WTC11 (cell line): ENCODE measurements around the gene FTSJ3. TPM values are rescaled to one million over a fixed set of nuclear protein-coding genes. Genes with fewer than 3 reads are reported as not detected.

Source experiments
- ATAC-seq: fragments of 200-7000 bp; cut with Tn5 transposase; 2 replicates; pipeline ENCODE4 v1.10.0; 2021; ENCODE audit warnings: mild to moderate bottlenecking, moderate library complexity
- CTCF ChIA-PET: fragments of 300-600 bp; sonication (Branson Sonifier 250); formaldehyde crosslinking; loops from one replicate; lab custom pipeline; 2021; ENCODE audit warnings: antibody characterized with exemption; lab: Charles Lee
- POLR2A ChIA-PET: fragments of 350-600 bp; sonication (Branson Sonifier 250); formaldehyde crosslinking; loops from one replicate; lab custom pipeline; 2021; ENCODE audit warnings: antibody characterized with exemption; lab: Charles Lee
- DNase-seq: peaks from one replicate; pipeline ENCODE4 v3.0.0; 2021; ENCODE audit warnings: low spot score
- H3K27ac Mint-ChIP-seq: 2 replicates; pipeline ENCODE4 v1.8.0; 2021; ENCODE audit warnings: mixed read lengths
- H3K27me3 Mint-ChIP-seq: 2 replicates; pipeline ENCODE4 v1.8.0; 2021; ENCODE audit warnings: low read depth, mild to moderate bottlenecking, moderate library complexity, mixed read lengths
- H3K36me3 Mint-ChIP-seq: 2 replicates; pipeline ENCODE4 v1.8.0; 2021; ENCODE audit warnings: mixed read lengths
- H3K4me1 Mint-ChIP-seq: 2 replicates; pipeline ENCODE4 v1.8.0; 2022; ENCODE audit warnings: mixed read lengths
- H3K4me3 Mint-ChIP-seq: 2 replicates; pipeline ENCODE4 v1.8.0; 2021; ENCODE audit warnings: mild to moderate bottlenecking, moderate library complexity, mixed read lengths
- H3K9me3 Mint-ChIP-seq: 2 replicates; pipeline ENCODE4 v1.8.0; 2021; ENCODE audit warnings: mixed read lengths
- NR2C2 ChIP-seq: sonication (generic); formaldehyde crosslinking; IDR thresholded peaks from 2 replicates; pipeline ENCODE4 v1.8.0; 2022; ENCODE audit warnings: mild to moderate bottlenecking, missing genetic modification reagents
- TEAD1 ChIP-seq: sonication (generic); formaldehyde crosslinking; IDR thresholded peaks from 2 replicates; pipeline ENCODE4 v1.8.0; 2022; ENCODE audit warnings: mild to moderate bottlenecking, missing genetic modification reagents
- ZNF232 ChIP-seq: sonication (generic); formaldehyde crosslinking; IDR thresholded peaks from 2 replicates; pipeline ENCODE4 v1.8.0; 2022; ENCODE audit warnings: mild to moderate bottlenecking, missing genetic modification reagents
- total RNA-seq: library from RNA; stranded (reverse); gene quantifications from 3 replicates; pipeline ENCODE4 v1.2.3, GENCODE V29; 2021
- TF ChIP-seq, protein P1 (sequence below): sonication (generic); formaldehyde crosslinking; IDR thresholded peaks from 2 replicates; pipeline ENCODE4 v1.8.0; 2022; ENCODE audit warnings: missing genetic modification reagents
- TF ChIP-seq, protein P2 (sequence below): fragments of 250-450 bp; sonication (Bioruptor Pico); IDR thresholded peaks from 2 replicates; pipeline ENCODE4 v1.8.0; 2021; ENCODE audit warnings: mild to moderate bottlenecking
- TF ChIP-seq, protein P3 (sequence below): sonication (generic); formaldehyde crosslinking; IDR thresholded peaks from 2 replicates; pipeline ENCODE4 v1.8.1; 2023; ENCODE audit warnings: mild to moderate bottlenecking, missing genetic modification reagents, moderate library complexity
- TF ChIP-seq, protein P4 (sequence below): fragments of 250-450 bp; sonication (Bioruptor Pico); IDR thresholded peaks from 2 replicates; pipeline ENCODE4 v1.9.0; 2021; ENCODE audit warnings: mild to moderate bottlenecking, borderline replicate concordance
- TF ChIP-seq, protein P5 (sequence below): sonication (generic); formaldehyde crosslinking; conservative IDR thresholded peaks from 2 replicates; pipeline ENCODE4 v1.8.1; 2022; ENCODE audit warnings: mild to moderate bottlenecking, missing genetic modification reagents

FTSJ3 gene
- total RNA-seq, 1 experiment from 2014 or later = 62.1 TPM

DNA sequence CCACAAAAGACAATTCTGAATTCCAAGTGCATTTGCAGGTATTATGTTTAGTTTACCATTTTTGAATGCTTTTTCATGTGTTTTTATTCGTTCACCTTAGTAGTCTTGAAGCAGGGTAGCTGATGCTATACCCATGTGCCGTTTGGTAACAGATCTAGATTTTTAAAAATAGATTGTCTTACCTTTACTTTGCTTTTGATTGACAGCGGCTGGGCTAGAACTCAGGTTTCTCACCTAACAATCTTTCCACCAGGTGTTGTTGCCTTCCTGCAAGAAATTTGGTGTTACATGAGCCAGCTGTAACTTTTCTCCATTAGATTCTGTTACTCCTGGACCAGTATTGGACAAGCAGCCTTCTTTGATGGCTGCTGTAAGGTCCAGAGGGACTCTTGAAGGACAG, 1.5 kb upstream of the FTSJ3 start:
- ChIA-PET CTCF (interaction anchor here (4.4 kb wide), 1 partner anchor 10 kb away, joined by 16 read pairs; no protein-coding TSS in a partner anchor), POLR2A (interaction anchor here (1.4 kb wide), 1 partner anchor 55 kb away, joined by 4 read pairs; the partner anchor contains the start of genes CCDC47 and DDX42)
- DNase-seq (no peak), ATAC-seq (no peak)
- peak overlapping the region; percentile 96 for H3K4me3 Mint-ChIP-seq
- H3K27me3 Mint-ChIP-seq = no peaks in the 10 kb centered on the region
- H3K27ac Mint-ChIP-seq = no peak overlapping the region
- H3K36me3 Mint-ChIP-seq = peaks cover 76% of the 10 kb centered on the region
- H3K4me1 Mint-ChIP-seq = peaks cover 18% of the 10 kb centered on the region
- H3K9me3 Mint-ChIP-seq = no peaks in the 10 kb centered on the region
- TF ChIP-seq, protein P1, sequence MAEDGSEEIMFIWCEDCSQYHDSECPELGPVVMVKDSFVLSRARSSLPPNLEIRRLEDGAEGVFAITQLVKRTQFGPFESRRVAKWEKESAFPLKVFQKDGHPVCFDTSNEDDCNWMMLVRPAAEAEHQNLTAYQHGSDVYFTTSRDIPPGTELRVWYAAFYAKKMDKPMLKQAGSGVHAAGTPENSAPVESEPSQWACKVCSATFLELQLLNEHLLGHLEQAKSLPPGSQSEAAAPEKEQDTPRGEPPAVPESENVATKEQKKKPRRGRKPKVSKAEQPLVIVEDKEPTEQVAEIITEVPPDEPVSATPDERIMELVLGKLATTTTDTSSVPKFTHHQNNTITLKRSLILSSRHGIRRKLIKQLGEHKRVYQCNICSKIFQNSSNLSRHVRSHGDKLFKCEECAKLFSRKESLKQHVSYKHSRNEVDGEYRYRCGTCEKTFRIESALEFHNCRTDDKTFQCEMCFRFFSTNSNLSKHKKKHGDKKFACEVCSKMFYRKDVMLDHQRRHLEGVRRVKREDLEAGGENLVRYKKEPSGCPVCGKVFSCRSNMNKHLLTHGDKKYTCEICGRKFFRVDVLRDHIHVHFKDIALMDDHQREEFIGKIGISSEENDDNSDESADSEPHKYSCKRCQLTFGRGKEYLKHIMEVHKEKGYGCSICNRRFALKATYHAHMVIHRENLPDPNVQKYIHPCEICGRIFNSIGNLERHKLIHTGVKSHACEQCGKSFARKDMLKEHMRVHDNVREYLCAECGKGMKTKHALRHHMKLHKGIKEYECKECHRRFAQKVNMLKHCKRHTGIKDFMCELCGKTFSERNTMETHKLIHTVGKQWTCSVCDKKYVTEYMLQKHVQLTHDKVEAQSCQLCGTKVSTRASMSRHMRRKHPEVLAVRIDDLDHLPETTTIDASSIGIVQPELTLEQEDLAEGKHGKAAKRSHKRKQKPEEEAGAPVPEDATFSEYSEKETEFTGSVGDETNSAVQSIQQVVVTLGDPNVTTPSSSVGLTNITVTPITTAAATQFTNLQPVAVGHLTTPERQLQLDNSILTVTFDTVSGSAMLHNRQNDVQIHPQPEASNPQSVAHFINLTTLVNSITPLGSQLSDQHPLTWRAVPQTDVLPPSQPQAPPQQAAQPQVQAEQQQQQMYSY (CRISPR knock-in tag) = no peak
- TF ChIP-seq, protein P2, sequence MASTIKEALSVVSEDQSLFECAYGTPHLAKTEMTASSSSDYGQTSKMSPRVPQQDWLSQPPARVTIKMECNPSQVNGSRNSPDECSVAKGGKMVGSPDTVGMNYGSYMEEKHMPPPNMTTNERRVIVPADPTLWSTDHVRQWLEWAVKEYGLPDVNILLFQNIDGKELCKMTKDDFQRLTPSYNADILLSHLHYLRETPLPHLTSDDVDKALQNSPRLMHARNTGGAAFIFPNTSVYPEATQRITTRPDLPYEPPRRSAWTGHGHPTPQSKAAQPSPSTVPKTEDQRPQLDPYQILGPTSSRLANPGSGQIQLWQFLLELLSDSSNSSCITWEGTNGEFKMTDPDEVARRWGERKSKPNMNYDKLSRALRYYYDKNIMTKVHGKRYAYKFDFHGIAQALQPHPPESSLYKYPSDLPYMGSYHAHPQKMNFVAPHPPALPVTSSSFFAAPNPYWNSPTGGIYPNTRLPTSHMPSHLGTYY (CRISPR knock-in tag) = no peak
- TF ChIP-seq, protein P3, sequence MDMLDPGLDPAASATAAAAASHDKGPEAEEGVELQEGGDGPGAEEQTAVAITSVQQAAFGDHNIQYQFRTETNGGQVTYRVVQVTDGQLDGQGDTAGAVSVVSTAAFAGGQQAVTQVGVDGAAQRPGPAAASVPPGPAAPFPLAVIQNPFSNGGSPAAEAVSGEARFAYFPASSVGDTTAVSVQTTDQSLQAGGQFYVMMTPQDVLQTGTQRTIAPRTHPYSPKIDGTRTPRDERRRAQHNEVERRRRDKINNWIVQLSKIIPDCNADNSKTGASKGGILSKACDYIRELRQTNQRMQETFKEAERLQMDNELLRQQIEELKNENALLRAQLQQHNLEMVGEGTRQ (CRISPR knock-in tag) = no peak

DNA sequence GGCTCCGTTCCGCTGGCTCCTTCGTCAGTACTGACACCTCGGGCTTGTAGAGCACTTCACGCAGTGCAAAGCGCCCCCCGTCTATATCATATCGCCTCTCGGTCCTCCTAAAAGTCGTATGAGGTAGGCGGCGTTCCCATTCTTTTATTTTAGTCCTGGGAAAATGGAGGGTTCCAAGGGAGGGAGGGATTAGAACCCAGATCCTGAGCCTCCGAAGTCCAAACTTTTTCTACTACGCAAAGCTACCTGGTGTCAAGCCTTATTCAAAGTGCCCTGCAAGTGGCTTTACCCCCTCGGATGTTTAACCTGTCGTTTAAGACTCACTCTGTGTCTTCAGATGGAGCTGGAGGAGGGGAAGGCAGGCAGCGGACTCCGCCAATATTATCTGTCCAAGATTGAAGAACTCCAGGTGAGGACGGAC, 348 bp upstream of the FTSJ3 start:
- ChIA-PET CTCF (interaction anchor here (0.6 to 4.4 kb wide), 3 partner anchors 12 to 29 kb away, joined by 3 to 16 read pairs (median 5); no protein-coding TSS in a partner anchor), POLR2A (interaction anchor here (0.6 to 1.4 kb wide), 3 partner anchors 11 to 1865 kb away, joined by 4 to 8 read pairs (median 4); partner anchors contain the start of genes CCDC47 and DDX42)
- peak overlapping the region; percentile 100 for H3K27ac Mint-ChIP-seq

DNA sequence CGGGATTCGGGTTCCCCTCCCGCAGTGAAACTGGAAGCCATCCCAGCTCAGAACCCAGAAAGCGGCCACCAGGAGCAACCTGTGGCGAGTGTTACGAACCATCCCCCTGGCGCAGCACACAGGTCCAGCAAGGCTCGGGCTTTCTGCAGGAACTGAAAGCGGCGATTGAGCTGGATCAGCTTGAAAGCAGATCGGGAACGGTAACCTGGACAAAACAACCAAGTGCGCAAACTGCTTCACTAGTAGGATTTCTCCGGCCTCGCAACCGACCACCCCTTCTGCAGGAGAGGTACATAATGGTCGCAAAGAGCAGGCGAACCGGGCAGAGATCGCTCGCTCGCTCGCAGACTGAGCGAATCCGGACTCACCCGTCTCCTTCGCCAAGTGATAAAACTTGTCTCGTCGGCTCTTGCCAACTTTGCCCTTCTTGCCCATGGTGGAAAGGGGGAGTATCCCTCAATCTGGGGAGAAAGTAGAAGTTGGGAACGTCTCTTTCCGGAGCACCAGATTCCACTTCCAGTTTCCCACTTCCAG, 928 bp downstream of the FTSJ3 start:
- peaks cover 18% of the 10 kb centered on the region for H3K4me1 Mint-ChIP-seq
- POLR2A ChIA-PET = interaction anchor here (1.0 to 1.6 kb wide), 3 partner anchors 17 to 53 kb away, joined by 4 to 9 read pairs (median 7); partner anchors contain the start of genes CCDC47 and DDX42
- H3K27me3 Mint-ChIP-seq = no peaks in the 10 kb centered on the region
- peak; percentile 2 for ATAC-seq
- H3K9me3 Mint-ChIP-seq = no peaks in the 10 kb centered on the region
- H3K4me3 Mint-ChIP-seq = peak overlapping the region; percentile 96
- H3K36me3 Mint-ChIP-seq = peaks cover 76% of the 10 kb centered on the region
- TF ChIP-seq, protein P3 (CRISPR knock-in tag) = no peak
- TF ChIP-seq TEAD1 = 0 out of 2 replicates have a peak, but pooled peaks have one; percentile 7
- TF ChIP-seq, protein P4, sequence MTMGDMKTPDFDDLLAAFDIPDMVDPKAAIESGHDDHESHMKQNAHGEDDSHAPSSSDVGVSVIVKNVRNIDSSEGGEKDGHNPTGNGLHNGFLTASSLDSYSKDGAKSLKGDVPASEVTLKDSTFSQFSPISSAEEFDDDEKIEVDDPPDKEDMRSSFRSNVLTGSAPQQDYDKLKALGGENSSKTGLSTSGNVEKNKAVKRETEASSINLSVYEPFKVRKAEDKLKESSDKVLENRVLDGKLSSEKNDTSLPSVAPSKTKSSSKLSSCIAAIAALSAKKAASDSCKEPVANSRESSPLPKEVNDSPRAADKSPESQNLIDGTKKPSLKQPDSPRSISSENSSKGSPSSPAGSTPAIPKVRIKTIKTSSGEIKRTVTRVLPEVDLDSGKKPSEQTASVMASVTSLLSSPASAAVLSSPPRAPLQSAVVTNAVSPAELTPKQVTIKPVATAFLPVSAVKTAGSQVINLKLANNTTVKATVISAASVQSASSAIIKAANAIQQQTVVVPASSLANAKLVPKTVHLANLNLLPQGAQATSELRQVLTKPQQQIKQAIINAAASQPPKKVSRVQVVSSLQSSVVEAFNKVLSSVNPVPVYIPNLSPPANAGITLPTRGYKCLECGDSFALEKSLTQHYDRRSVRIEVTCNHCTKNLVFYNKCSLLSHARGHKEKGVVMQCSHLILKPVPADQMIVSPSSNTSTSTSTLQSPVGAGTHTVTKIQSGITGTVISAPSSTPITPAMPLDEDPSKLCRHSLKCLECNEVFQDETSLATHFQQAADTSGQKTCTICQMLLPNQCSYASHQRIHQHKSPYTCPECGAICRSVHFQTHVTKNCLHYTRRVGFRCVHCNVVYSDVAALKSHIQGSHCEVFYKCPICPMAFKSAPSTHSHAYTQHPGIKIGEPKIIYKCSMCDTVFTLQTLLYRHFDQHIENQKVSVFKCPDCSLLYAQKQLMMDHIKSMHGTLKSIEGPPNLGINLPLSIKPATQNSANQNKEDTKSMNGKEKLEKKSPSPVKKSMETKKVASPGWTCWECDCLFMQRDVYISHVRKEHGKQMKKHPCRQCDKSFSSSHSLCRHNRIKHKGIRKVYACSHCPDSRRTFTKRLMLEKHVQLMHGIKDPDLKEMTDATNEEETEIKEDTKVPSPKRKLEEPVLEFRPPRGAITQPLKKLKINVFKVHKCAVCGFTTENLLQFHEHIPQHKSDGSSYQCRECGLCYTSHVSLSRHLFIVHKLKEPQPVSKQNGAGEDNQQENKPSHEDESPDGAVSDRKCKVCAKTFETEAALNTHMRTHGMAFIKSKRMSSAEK = 0 out of 2 replicates have a peak, but pooled peaks have one; percentile 7
- TF ChIP-seq, protein P5, sequence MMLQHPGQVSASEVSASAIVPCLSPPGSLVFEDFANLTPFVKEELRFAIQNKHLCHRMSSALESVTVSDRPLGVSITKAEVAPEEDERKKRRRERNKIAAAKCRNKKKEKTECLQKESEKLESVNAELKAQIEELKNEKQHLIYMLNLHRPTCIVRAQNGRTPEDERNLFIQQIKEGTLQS (CRISPR knock-in tag) = no peak
- no peak for DNase-seq
- CTCF ChIA-PET = interaction anchor here (2.0 to 4.4 kb wide), 2 partner anchors 13 to 22 kb away, joined by 5 to 16 read pairs; no protein-coding TSS in a partner anchor
- H3K27ac Mint-ChIP-seq = peak overlapping the region; percentile 100

More for the DNA sequence above, 348 bp upstream of the FTSJ3 start:
- DNase-seq (no peak), ATAC-seq (no peak)
- peak overlapping the region; percentile 96 for H3K4me3 Mint-ChIP-seq
- H3K36me3 Mint-ChIP-seq = peaks cover 75% of the 10 kb centered on the region
- H3K27me3 Mint-ChIP-seq = no peaks in the 10 kb centered on the region
- peak; percentile 6; the same call in 1 of the 2 replicates for TF ChIP-seq ZNF232 (CRISPR knock-in tag)
- no peak for TF ChIP-seq NR2C2 (CRISPR knock-in tag)
- peaks cover 18% of the 10 kb centered on the region for H3K4me1 Mint-ChIP-seq
- H3K9me3 Mint-ChIP-seq = no peaks in the 10 kb centered on the region
